HCT116 (cell line): ENCODE data around the gene GJA10. TPM values are rescaled to one million over a fixed set of nuclear protein-coding genes. Genes with fewer than 3 reads are reported as not detected.

Experiments
- ATAC-seq: fragments of 200-7000 bp; cut with Tn5 transposase; 2 replicates; pipeline ENCODE4 v1.9.1; 2020; ENCODE audit warnings: mild to moderate bottlenecking, moderate library complexity
- BruUV-seq: library from RNA; stranded (reverse); fragments of 400-500 nt; replicated peaks from 2 replicates; lab custom pipeline; 2021; lab: Mats Ljungman, UMichigan
- CTCF ChIA-PET: fragments of 300-600 bp; sonication (Branson Sonifier 250); formaldehyde crosslinking; loops from one replicate; lab custom pipeline; 2021; ENCODE audit warnings: antibody characterized with exemption; lab: Charles Lee
- POLR2A ChIA-PET: fragments of 300-600, 350-600 bp; sonication (Branson Sonifier 250); formaldehyde crosslinking; loops from one replicate; lab custom pipeline; 2021; ENCODE audit warnings: antibody characterized with exemption; lab: Charles Lee
- RAD21 ChIA-PET, 2 experiments: fragments of 300-600 bp; sonication (Branson Sonifier 250); formaldehyde crosslinking; loops; one replicate each; lab custom pipeline; 2023; ENCODE audit warnings: low total read pairs in 2 of 2; ENCODE audit not compliant: uncharacterized antibody in 2 of 2, unreplicated experiment in 2 of 2, low non-redundant PET in 1 of 2; lab: Charles Lee
- DNase-seq: peaks from one replicate; pipeline ENCODE4 v3.0.0-alpha.2; 2010; ENCODE audit warnings: low read depth, low spot score
- H2AFZ ChIP-seq: fragments of 200-600 bp; shearing (Covaris generic), sonication (generic); 2 replicates; pipeline ENCODE4 v1.6.1; 2017; ENCODE audit warnings: low read depth, mixed run types, mixed read lengths, antibody characterized with exemption, low read length; ENCODE audit not compliant: poor library complexity, severe bottlenecking
- H3K27ac ChIP-seq: 2 replicates; pipeline ENCODE4 v1.5.1; 2012; ENCODE audit warnings: low read depth, low read length
- H3K27me3 ChIP-seq: fragments of 200-600 bp; sonication (generic); 2 replicates; pipeline ENCODE4 v1.6.1; 2016; ENCODE audit warnings: mixed run types, low read length, mixed read lengths; ENCODE audit not compliant: insufficient read depth
- H3K36me3 ChIP-seq, 2 experiments: fragments of 200-500 bp in 1 of 2; fragments of 200-600 bp in 1 of 2; sonication (Bioruptor generic) in 1 of 2; sonication (generic) in 1 of 2; 2 replicates each; pipeline versions ENCODE4 v1.5.1 to v1.6.1; 2014 to 2016; ENCODE audit warnings: low read length in 2 of 2, inconsistent platforms in 1 of 2, mixed read lengths in 1 of 2, mixed run types in 1 of 2; ENCODE audit not compliant: insufficient read depth in 2 of 2, control insufficient read depth in 1 of 2
- H3K4me1 ChIP-seq, 2 experiments: fragments of 200-600 bp in 1 of 2; sonication (generic) in 1 of 2; 2 replicates each; pipeline versions ENCODE4 v1.5.1 to v1.6.1; 2012 to 2017; ENCODE audit warnings: low read length in 2 of 2, inconsistent platforms in 1 of 2, mild to moderate bottlenecking in 1 of 2, mixed read lengths in 1 of 2, mixed run types in 1 of 2, moderate library complexity in 1 of 2; ENCODE audit not compliant: insufficient read depth in 2 of 2, control insufficient read depth in 1 of 2
- H3K4me2 ChIP-seq: fragments of 200-600 bp; sonication (generic); 2 replicates; pipeline ENCODE4 v1.6.1; 2017; ENCODE audit warnings: mixed run types, low read length, mixed read lengths
- H3K4me3 ChIP-seq, 2 experiments: fragments of 200-600 bp in 1 of 2; sonication (generic) in 1 of 2; replicated peaks in 1 of 2; 2 replicates each; pipeline ENCODE4 v1.5.1; 2011 to 2016; ENCODE audit warnings: low read length in 2 of 2, control low read depth in 1 of 2, low read depth in 1 of 2, mild to moderate bottlenecking in 1 of 2, mixed read lengths in 1 of 2, mixed run types in 1 of 2
- H3K79me2 ChIP-seq: fragments of 200-600 bp; sonication (generic); 2 replicates; pipeline ENCODE4 v1.6.1; 2017; ENCODE audit warnings: mild to moderate bottlenecking, mixed run types, low read length, moderate library complexity, mixed read lengths; ENCODE audit not compliant: insufficient read depth
- H3K9ac ChIP-seq: fragments of 200-600 bp; sonication (generic); 2 replicates; pipeline ENCODE4 v1.6.1; 2016; ENCODE audit warnings: low read length, mixed read lengths
- H3K9me2 ChIP-seq: fragments of 200-600 bp; sonication (generic), shearing (Covaris generic); 2 replicates; pipeline ENCODE4 v1.6.1; 2017; ENCODE audit warnings: mixed run types, mild to moderate bottlenecking, moderate library complexity; ENCODE audit not compliant: insufficient read depth
- H3K9me3 ChIP-seq, 2 experiments: fragments of 200-500 bp in 1 of 2; fragments of 200-600 bp in 1 of 2; sonication (Bioruptor generic) in 1 of 2; sonication (generic) in 1 of 2; 2 replicates each; pipeline ENCODE4 v1.6.1; 2014 to 2017; ENCODE audit warnings: low read length in 2 of 2, mixed read lengths in 2 of 2, inconsistent platforms in 1 of 2, low read depth in 1 of 2, mild to moderate bottlenecking in 1 of 2, mixed run types in 1 of 2, moderate library complexity in 1 of 2; ENCODE audit not compliant: control insufficient read depth in 1 of 2, insufficient read depth in 1 of 2
- H4K20me1 ChIP-seq: fragments of 200-600 bp; sonication (generic), shearing (Covaris generic); 2 replicates; pipeline ENCODE4 v1.6.1; 2017; ENCODE audit warnings: mixed run types, mild to moderate bottlenecking, moderate library complexity; ENCODE audit not compliant: insufficient read depth
- CBX3 ChIP-seq: IDR thresholded peaks from 2 replicates; pipeline ENCODE4 v1.6.1; 2012; ENCODE audit warnings: low read depth
- CEBPB ChIP-seq: IDR thresholded peaks from 2 replicates; pipeline ENCODE4 v1.6.1; 2012; ENCODE audit warnings: low read depth
- EGR1 ChIP-seq: IDR thresholded peaks from 2 replicates; pipeline ENCODE4 v1.6.1; 2012; ENCODE audit warnings: low read depth
- EZH2 ChIP-seq: fragments of 200-600 bp; sonication (generic); IDR thresholded peaks from 2 replicates; pipeline ENCODE4 v1.6.1; 2017; ENCODE audit warnings: antibody characterized with exemption, mixed run types
- EZH2phosphoT487 ChIP-seq: fragments of 200-600 bp; IDR thresholded peaks from 2 replicates; pipeline ENCODE4 v1.6.1; 2018; ENCODE audit warnings: antibody characterized with exemption, borderline replicate concordance
- FOSL1 ChIP-seq: IDR thresholded peaks from 2 replicates; pipeline ENCODE4 v1.6.1; 2012; ENCODE audit warnings: low read depth
- JUND ChIP-seq: IDR thresholded peaks from 2 replicates; pipeline ENCODE4 v1.6.1; 2012
- POLR2A ChIP-seq: IDR thresholded peaks from 2 replicates; pipeline ENCODE4 v1.7.0; 2011; ENCODE audit warnings: borderline replicate concordance; ENCODE audit not compliant: insufficient read depth, insufficient read length; ENCODE audit errors: extremely low read depth
- RAD21 ChIP-seq: IDR thresholded peaks from 2 replicates; pipeline ENCODE4 v1.6.1; 2012; ENCODE audit warnings: low read depth, mild to moderate bottlenecking
- SIN3A ChIP-seq: IDR thresholded peaks from 2 replicates; pipeline ENCODE4 v1.6.1; 2012; ENCODE audit warnings: low read depth
- TCF7L2 ChIP-seq: IDR thresholded peaks from 2 replicates; pipeline ENCODE4 v1.7.0; 2011; ENCODE audit warnings: borderline replicate concordance, inconsistent platforms; ENCODE audit not compliant: insufficient read depth, insufficient read length; ENCODE audit errors: extremely low read depth
- ZFX ChIP-seq: fragments of 450-650 bp; IDR thresholded peaks from 2 replicates; pipeline ENCODE4 v1.6.1; 2017
- ZNF274 ChIP-seq: fragments of 200-500 bp; sonication (Bioruptor generic); IDR thresholded peaks from 2 replicates; pipeline ENCODE4 v1.6.1; 2014; ENCODE audit warnings: mild to moderate bottlenecking, low read depth, low read length, inconsistent platforms
- intact Hi-C: fragments of 100-400 bp; cut with micrococcal nuclease; formaldehyde crosslinking; loops from 2 replicates; pipeline ENCODE4 v1.10.0; 2022
- total RNA-seq: library from RNA; stranded (reverse); gene quantifications from one replicate; pipeline ENCODE4 v1.2.1, GENCODE V29; 2021; ENCODE audit not compliant: unreplicated experiment
- TF ChIP-seq, protein P1 (sequence below): IDR thresholded peaks from 2 replicates; pipeline ENCODE4 v1.6.1; 2012; ENCODE audit warnings: low read depth
- TF ChIP-seq, protein P2 (sequence below): IDR thresholded peaks from 2 replicates; pipeline ENCODE4 v1.6.1; 2012
- TF ChIP-seq, protein P3 (sequence below): IDR thresholded peaks from 2 replicates; pipeline ENCODE4 v1.6.1; 2012

Gene GJA10
- total RNA-seq, 1 experiment from 2014 or later, result not detected

DNA sequence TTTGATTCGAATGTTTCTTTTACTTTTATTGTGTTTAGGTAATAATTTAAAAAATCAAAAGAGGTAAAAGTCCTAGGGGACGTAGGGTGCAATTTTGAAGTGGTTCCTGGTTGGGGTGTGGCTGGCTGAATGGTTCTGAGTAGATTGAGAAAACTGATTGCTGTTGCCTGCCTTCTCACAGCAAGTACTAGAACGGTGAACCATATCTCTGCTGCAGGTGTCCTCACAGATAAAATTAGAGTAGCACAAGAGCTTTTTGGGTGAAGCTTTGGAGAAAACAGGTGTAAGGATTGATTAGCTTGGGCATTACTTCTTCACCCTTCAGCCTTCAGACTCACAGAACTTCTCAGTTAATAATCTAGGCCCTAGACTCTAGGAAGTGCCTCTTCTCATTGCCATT, 19.8 kb upstream of the GJA10 start (continued):
- TF ChIP-seq, protein P1, sequence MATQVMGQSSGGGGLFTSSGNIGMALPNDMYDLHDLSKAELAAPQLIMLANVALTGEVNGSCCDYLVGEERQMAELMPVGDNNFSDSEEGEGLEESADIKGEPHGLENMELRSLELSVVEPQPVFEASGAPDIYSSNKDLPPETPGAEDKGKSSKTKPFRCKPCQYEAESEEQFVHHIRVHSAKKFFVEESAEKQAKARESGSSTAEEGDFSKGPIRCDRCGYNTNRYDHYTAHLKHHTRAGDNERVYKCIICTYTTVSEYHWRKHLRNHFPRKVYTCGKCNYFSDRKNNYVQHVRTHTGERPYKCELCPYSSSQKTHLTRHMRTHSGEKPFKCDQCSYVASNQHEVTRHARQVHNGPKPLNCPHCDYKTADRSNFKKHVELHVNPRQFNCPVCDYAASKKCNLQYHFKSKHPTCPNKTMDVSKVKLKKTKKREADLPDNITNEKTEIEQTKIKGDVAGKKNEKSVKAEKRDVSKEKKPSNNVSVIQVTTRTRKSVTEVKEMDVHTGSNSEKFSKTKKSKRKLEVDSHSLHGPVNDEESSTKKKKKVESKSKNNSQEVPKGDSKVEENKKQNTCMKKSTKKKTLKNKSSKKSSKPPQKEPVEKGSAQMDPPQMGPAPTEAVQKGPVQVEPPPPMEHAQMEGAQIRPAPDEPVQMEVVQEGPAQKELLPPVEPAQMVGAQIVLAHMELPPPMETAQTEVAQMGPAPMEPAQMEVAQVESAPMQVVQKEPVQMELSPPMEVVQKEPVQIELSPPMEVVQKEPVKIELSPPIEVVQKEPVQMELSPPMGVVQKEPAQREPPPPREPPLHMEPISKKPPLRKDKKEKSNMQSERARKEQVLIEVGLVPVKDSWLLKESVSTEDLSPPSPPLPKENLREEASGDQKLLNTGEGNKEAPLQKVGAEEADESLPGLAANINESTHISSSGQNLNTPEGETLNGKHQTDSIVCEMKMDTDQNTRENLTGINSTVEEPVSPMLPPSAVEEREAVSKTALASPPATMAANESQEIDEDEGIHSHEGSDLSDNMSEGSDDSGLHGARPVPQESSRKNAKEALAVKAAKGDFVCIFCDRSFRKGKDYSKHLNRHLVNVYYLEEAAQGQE, result no peak
- TF ChIP-seq RAD21 (no peak), JUND (no peak), EGR1 (no peak), FOSL1 (no peak), EZH2 (no peak), CBX3 (no peak), POLR2A (no peak), EZH2phosphoT487 (no peak), TCF7L2 (no peak)

DNA sequence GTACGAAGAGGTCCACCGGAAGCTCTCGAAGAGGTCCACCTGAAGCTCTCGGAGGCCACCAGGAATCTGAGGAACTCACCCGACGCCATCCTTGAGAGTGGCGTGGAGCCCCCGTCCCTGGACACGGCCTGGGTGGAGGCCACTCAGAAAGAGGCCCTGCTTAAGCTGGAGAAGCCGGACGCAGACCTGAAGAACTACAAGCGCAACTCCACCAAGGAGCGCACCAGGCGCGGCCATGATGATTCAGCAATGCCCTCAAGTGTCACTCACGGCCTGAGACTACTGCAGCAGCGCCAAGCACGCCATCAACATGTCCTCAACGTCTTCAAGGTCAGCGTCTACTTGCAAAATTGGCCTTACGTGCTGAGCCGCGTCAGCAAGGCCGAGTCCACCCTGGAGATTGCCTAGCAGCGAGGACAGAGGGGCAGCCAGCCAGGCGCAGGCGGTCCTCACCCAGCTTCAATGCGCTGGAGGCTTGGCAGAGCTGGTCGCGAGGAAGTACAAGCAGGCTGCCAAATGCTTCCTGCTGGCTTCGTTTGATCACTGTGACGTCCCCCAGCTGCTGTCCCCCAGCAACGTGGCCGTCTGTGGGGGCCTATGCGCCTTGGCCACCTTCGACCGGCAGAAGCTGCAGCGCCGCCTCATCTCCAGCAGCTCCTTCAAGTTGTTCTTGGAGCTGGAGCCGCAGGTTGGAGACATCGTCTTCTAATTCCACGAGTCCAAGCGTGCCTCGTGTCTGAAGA, 7.7 kb upstream of the GJA10 start:
- H3K4me3 ChIP-seq, result no peak overlapping the region
- no peaks in the 10 kb centered on the region for H4K20me1 ChIP-seq
- RAD21 ChIA-PET, result no interaction called here
- DNase-seq (no peak), ATAC-seq (no peak)
- H3K4me1 ChIP-seq, result no peaks in the 10 kb centered on the region
- H3K9me2 ChIP-seq, result no peaks in the 10 kb centered on the region
- no peak overlapping the region for H3K27ac ChIP-seq
- no peaks in the 10 kb centered on the region for H3K27me3 ChIP-seq
- no peaks in the 10 kb centered on the region for H3K9me3 ChIP-seq
- no peak overlapping the region for H3K4me2 ChIP-seq
- H3K9ac ChIP-seq, result no peak overlapping the region
- CTCF ChIA-PET, result no interaction called here
- BruUV-seq, result no TSS peak
- intact Hi-C loops, result no loop called here
- H3K79me2 ChIP-seq, result no peaks in the 10 kb centered on the region
- POLR2A ChIA-PET, result no interaction called here
- H3K36me3 ChIP-seq, result no peaks in the 10 kb centered on the region
- no peak overlapping the region for H2AFZ ChIP-seq
- TF ChIP-seq FOSL1 (no peak), EGR1 (no peak), ZFX (no peak), RAD21 (no peak), ZNF274 (no peak), TCF7L2 (no peak), SIN3A (no peak), EZH2 (no peak), JUND (no peak), EZH2phosphoT487 (no peak), CEBPB (no peak), POLR2A (no peak)
- TF ChIP-seq, protein P2, sequence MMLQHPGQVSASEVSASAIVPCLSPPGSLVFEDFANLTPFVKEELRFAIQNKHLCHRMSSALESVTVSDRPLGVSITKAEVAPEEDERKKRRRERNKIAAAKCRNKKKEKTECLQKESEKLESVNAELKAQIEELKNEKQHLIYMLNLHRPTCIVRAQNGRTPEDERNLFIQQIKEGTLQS, result no peak
- TF ChIP-seq, protein P3, sequence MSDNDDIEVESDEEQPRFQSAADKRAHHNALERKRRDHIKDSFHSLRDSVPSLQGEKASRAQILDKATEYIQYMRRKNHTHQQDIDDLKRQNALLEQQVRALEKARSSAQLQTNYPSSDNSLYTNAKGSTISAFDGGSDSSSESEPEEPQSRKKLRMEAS, result no peak
- TF ChIP-seq, protein P1, result no peak
